ENCODE data around the gene LY9.

DNA sequence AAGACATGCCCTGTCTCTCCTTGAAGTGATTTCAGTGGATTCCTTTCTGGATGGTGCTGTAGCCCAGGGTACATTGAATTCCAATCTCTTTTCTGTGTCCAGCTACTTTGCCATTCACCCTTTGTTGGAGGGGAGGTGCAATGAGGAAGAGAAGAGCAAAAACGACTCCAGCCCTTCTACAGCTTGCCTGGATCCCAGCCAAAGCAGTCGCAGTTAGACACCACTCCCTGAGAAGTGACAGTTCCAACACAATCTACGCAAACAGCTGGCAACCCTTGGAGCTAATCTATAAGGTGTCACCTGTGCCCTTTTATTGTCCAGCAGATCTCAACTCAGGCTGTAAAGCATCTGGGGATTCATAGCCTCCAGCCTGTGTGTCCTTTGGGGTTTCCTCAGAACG, 62.1 kb downstream of the LY9 start:
- TF ChIP-seq, protein P1, sequence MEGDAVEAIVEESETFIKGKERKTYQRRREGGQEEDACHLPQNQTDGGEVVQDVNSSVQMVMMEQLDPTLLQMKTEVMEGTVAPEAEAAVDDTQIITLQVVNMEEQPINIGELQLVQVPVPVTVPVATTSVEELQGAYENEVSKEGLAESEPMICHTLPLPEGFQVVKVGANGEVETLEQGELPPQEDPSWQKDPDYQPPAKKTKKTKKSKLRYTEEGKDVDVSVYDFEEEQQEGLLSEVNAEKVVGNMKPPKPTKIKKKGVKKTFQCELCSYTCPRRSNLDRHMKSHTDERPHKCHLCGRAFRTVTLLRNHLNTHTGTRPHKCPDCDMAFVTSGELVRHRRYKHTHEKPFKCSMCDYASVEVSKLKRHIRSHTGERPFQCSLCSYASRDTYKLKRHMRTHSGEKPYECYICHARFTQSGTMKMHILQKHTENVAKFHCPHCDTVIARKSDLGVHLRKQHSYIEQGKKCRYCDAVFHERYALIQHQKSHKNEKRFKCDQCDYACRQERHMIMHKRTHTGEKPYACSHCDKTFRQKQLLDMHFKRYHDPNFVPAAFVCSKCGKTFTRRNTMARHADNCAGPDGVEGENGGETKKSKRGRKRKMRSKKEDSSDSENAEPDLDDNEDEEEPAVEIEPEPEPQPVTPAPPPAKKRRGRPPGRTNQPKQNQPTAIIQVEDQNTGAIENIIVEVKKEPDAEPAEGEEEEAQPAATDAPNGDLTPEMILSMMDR (conservative IDR thresholded peaks at IDR 0.05; ENCODE audit: low read depth, low read length), result no peak
- no peak for TF ChIP-seq EZH2phosphoT487 (IDR thresholded peaks at IDR 0.05; ENCODE audit: borderline replicate concordance, low read length)
